Activated naive CD4-positive, alpha-beta T cell treated with anti-CD3 and anti-CD28 coated beads, Interleukin-2, amount 50 U/mL, for 72 hours (primary cell): ENCODE measurements around the gene CCDC71L. TPM values are rescaled to one million over a fixed set of nuclear protein-coding genes. Genes with fewer than 3 reads are reported as not detected.

Source experiments
- total RNA-seq, 2 donors: library from RNA; stranded (reverse); gene quantifications; one replicate each; pipeline ENCODE4 v1.2.3, GENCODE V29; 2022

Gene CCDC71L
- total RNA-seq, 2 donors from 2014 or later = 10.4 to 11.4 TPM

Other genes with a start within 250 kb of the CCDC71L start
- gene PIK3CG, start 204.1 kb upstream of the CCDC71L start, total RNA-seq = 10 to 100 TPM in 1 of 2 donors, 1 to 10 TPM in 1; 7.2 to 17.3 TPM